EL (cell line): Measurements from ENCODE around the gene MAB21L4.

ENCODE experiments used
- DNase-seq: peaks from one replicate; pipeline ENCODE4 v3.0.0-alpha.2; 2016

MAB21L4 gene

DNA sequence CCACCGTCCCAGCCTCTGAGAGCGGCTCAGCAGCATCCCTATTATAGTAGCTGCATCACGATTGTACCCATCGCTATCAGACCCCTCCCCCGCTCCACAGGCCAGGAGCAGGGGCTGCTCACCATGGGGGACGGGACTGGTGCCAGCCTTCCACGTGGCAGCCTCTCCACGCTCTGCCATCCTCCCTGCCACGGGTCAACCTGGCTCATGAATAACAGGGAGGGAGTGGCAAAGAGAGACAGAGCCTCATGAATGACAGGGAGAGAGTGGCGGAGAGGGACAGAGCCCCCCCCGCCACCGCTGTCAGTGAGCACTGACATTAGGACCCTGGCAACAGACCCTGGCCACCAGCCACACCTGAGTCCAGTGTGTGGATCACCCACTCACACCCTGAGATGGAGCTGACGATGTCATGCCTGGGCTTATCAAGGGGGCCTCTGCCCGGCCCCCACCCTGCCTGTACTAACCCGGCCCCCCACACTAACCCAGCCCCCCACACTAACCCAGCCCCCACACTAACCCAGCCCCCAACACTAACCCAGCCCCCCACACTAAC lies 27.1 kb upstream of the MAB21L4 start:
- no peak for DNase-seq

DNA sequence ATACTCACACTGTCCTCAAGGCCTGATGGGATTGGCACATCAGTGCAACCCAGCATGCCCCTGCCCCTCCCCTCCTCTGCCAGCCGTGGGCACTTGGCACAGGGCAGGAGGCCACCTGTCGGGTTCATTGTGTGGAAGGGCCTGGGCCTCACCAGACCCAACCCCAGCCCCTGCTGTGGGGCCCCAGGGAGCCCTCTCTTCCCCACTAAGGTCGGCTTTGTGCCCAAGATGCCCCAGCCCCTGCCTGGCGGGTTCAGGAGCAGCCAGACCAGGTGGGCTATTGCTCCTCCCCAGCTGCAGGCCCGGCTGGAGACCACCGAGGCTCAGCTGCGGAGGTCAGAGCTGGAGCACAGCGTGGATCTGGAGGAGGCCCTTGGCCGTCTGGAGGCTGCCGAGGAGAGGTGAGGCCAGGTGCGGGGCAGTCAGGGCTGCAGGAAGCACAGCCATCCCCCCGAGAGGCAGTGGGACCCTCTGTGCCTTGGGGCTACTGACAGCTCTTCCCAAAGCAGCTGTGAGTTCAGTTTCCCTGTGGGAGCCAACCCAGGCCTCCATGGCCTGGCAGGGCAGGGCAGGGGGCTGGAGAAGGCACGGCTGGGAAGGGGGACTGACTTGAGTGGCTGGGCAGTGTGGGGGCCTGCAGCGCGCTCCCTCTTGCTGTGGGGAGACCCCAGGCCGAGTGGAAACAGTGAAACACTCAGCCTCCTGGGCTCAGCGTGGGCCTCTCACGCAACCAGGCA lies 26.5 kb upstream of the MAB21L4 start:
- DNase-seq = no peak

GRCh38 chr2:240921995-240922244 lies 26.0 kb upstream of the MAB21L4 start:
- no peak for DNase-seq

DNA sequence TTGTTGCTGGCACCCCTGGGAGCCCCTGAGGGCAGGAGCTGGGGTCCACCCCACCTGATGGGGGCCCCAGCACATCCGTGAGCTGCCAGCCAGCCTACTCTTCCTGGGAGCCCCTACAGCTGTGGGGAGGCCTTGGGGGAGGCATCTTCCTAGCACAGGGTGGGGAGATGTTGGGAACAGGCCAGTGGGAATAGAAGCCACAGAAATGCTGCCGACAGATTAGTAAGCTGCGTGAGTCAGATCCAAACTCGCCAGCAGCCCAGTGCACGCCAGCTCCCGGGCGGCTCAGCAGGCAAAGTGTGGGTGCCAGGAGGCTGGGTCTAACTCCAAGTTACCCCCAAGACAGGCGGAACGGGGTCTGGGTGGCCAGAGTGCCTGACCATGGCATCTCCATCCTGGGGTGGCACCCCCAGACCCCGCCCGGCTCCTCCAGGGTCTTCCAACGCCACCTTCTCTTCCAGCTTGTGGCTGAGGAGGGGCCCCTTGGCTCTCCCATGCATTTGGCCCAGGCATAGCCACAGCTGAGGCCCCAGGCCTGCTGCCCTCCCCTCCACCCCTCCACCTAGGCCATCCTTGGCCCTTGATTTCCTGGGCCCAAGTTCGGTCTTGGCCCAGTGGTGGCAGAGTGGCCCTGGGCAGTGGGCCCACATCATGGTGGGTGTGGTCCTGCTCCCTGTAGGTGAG lies 25.5 kb upstream of the MAB21L4 start:
- peak; percentile 94 for DNase-seq

DNA sequence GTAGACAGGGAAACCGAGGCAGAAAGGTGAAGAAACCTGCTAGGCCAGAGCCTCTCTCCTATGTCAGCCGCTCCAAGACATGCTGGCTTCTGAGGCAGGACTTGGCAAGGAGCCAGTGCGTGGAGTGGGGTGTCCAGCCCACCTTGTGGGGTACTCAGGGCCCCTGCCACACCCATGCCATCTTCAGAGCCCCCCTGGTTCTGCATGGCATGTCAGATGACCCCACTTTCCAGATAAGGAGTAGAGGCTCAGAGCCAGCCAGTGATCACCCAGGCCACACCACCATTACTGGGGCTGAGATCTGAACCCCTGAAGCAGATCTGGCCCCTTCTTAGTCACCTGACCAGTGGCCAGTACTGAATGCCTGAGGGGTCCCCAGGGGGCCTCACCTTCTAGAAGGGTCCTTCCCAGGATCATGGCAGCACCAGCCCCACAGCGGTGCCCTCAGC lies 24.9 kb upstream of the MAB21L4 start:
- no peak for DNase-seq

DNA sequence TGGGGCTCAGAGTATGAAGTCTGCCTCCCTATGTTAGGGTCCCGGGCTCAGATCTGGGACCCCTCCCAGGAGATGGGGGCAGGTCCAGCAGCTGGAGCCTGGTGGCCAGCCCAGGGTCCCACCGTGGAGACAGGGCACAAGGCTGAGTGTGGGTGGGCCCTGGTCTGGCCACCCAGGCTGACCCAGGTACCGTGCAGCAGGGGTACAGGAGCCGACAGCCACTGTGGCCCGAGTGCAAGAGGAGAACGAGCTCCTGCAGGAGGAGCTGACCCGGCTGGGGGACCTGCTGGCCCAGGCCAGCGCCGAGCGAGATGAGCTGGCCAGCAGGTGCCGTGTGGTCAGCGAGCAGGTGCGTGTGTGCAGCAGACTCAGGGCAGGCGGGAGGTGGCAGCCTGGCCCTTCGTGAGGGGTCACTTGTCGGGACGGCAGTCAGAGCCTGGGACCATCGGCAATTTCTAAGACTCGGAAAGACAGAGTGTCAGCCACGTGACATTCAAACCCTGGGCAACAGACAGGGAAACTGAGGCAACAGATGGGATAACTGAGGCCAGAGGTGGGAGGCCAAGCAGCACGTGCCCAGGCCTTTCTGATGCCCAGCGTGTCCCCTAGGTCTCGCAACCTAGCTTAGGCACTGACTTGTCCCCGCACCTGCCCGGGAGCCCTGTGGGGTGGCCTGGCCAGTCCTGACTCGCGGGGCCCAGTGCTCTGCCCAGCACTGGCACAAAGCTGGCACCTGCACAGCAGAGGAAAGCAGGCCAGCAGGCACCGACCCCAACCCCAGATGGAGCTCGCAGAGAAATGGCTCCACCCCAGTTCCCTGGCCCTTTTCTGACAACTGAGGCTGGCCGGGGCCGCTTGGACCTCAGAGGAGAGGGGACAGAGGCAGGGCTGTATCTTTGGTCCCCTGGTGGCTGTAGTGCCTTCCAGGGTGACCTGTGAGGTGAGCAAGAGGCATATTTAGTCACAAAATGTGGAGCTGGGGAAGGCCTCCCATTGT lies 24.1 kb upstream of the MAB21L4 start:
- DNase-seq = no peak

- no peak for DNase-seq
Measured at GRCh38 chr2:240919161-240919781, 23.3 kb upstream of the MAB21L4 start.

DNA sequence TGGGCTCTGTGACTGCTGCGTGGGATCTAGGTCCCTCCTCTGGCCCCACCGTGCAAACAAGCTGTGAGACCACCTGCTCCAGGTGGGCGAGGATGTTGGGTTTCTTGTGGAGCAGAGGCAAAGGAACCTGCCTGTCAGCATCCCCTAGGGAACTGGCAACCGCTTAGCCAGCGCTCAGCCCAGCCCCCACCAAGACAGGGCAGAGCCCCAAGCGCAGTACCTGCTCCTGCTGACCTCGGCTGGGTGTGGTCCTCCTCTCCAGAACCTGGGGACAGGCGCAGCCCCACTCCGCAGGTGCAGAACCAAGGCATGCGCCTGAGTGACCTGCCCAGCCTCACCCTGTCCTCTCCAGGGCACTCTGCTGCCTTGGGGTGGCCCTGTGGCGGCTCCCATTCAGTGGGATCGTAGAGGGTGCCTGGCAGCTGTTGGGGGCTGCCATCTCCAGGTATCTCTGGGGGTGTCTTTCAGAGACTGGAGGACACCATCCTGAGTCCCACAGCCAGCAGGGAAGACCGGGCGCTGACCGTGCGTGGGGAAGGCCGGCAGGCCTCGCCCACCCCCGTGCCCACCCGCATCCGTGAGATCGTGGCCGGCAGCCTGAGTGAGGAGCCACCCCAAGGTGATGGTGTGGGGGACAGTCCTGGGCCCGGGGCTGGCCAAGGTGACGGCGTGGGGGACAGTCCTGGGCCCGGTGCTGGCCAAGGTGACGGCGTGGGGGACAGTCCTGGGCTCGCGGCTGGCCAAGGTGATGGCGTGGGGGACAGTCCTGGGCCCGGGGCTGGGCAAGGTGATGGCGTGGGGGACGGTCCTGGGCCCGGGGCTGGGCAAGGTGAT lies 22.5 kb upstream of the MAB21L4 start:
- DNase-seq = no peak

GRCh38 chr2:240917684-240918257 lies 21.8 kb upstream of the MAB21L4 start:
- DNase-seq = no peak

- no peak for DNase-seq
Measured at GRCh38 chr2:240917009-240917683, 21.2 kb upstream of the MAB21L4 start.

DNA sequence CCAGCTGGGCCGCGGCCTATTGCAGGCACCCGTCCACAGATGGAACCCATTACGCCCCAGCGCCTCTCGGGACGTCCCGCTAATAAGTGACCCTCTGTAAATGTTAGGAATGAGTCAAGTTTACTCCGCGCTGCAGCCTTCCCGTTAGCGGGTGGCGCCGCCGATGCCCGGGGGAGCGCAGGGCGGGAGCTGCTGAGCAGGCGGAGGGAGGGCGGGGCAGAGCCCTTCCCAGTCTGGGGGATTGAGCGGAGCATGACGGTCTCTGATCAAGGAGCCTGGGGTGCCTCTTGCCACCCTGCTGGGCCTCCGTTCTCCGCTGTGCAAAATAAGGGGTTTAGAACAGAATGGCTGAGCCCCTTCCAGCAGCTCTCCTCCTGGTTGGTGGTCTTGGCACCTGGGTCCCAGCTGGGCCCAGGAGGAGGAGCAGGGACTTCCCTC lies 20.6 kb upstream of the MAB21L4 start:
- DNase-seq = peak; percentile 88

- no peak for DNase-seq
Measured at GRCh38 chr2:240915526-240916341, 19.8 kb upstream of the MAB21L4 start.

- DNase-seq = no peak
Measured at GRCh38 chr2:240914645-240915525, 18.9 kb upstream of the MAB21L4 start.

- DNase-seq = peak; percentile 59
Measured at GRCh38 chr2:240913810-240914644, 18.1 kb upstream of the MAB21L4 start.

DNA sequence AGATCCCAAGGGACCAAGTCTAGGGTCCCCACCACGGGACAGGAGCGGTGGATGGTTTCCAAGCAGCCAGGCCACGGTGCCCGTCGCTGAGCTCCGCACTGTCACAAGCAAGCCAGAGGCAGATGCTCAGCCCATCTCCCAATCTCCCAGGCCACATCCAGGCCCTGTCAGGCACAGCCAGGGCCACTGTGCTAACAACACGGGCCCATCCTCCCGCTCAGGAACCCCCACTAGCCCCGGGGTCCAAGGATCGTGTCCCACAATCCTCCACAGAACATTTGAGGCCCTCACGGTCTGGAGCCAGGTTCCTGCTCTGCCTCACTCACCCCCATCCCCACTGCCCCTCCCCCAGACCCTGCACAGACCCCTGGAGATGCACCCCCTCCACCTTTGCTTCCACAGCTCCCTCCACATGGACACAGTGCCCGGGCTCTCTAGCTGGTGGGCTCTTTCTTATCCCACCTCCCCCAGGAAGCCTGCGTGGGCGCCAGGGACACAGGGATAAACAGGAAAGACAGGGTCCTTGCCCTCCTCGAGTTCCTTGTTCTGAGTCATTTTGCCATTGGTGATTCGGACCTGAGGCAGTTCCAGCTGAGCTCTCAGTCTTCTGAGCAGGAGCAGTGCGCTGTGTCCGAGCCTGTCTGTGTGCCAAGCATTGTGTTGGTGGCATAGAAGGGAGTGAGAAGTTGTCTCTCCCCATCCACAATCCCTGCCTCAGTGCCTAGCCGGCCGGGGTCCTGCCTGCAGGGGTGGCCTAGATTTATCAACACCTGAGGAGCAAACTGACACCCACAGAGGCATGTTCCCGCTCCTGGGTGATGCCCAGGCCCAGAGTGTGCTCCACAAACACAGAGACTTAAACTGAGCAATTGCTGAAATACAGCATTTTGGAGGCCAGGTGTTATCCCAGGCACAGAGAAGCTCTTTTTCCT lies 17.2 kb upstream of the MAB21L4 start:
- no peak for DNase-seq

DNA sequence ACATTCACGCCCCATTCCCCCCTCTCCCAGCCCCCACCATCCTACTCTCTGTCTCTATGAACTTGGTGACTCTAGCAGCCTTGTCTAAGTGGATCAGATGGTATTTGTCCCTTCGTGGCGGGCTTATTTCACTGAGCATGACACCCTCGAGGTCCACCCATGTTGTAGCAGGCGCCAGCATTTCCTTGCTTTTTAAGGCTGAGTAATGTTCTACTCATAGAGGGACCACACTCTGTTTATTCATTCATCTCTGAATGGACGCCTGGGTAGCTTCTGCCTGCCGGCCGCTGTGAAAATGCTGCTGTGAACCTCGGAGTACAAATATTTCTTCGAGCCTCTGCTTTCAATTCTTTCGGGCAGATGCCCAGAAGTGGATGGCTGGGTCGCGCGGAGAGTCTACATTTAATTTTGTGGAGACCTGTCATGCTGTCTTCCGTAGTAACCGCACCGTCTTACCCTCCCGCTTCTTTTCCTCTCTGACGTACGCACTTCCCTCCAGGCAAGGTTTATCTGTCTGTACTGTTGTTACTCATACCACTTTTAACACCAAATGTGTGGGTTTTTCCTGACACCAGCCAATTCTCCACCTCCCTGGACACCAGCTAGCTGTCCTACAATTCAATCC lies 15.8 kb upstream of the MAB21L4 start:
- no peak for DNase-seq
